GM11168 (cell line): ENCODE measurements around the gene LRRC56.

Experiments
- in situ Hi-C: fragments of 300-500 bp; cut with MboI; formaldehyde crosslinking; loops from one replicate; pipeline ENCODE4 v1.12.0; 2022; ENCODE audit warnings: low sequenced_read_pairs; ENCODE audit not compliant: unreplicated experiment

LRRC56 gene

GRCh38 chr11:587546-587945 lies 50.2 kb downstream of the LRRC56 start:
- in situ Hi-C loops: no loop called here

GRCh38 chr11:587978-588380 lies 50.7 kb downstream of the LRRC56 start:
- in situ Hi-C loops: no loop called here

- in situ Hi-C loops: no loop called here
These were observed 52.5 kb downstream of the LRRC56 start for GRCh38 chr11:589798-590197.

GRCh38 chr11:590997-591396 lies 53.7 kb downstream of the LRRC56 start:
- in situ Hi-C loops: no loop called here

GRCh38 chr11:592501-592900 lies 55.2 kb downstream of the LRRC56 start:
- in situ Hi-C loops: no loop called here

- in situ Hi-C loops: no loop called here
These were observed 55.6 kb downstream of the LRRC56 start for GRCh38 chr11:592918-593317.

GRCh38 chr11:593347-593746 lies 56.0 kb downstream of the LRRC56 start:
- in situ Hi-C loops: no loop called here

- in situ Hi-C loops: no loop called here
These were observed 58.1 kb downstream of the LRRC56 start for GRCh38 chr11:595400-595799.

- in situ Hi-C loops: no loop called here
These were observed 59.0 kb downstream of the LRRC56 start for GRCh38 chr11:596374-596773.

GRCh38 chr11:597166-597725 lies 59.9 kb downstream of the LRRC56 start:
- in situ Hi-C loops: no loop called here

GRCh38 chr11:598005-598680 lies 60.8 kb downstream of the LRRC56 start:
- in situ Hi-C loops: no loop called here

- in situ Hi-C loops: loop anchor here (5.0 kb wide), 1 partner anchor 66 kb away; no protein-coding TSS in a partner anchor
These were observed 64.4 kb downstream of the LRRC56 start for GRCh38 chr11:601573-602245.

- in situ Hi-C loops: loop anchor here (5.0 kb wide), 1 partner anchor 64 kb away; no protein-coding TSS in a partner anchor
These were observed 65.8 kb downstream of the LRRC56 start for GRCh38 chr11:603154-603553.
